Bone marrow (tissue), 2 donors: ENCODE data around the gene AFF2.
A peak's percentile ranks its signal among the peaks of the same experiment; 100 is the strongest.

Source experiments
- DNase-seq, 2 donors: peaks; one replicate each; lab custom pipeline; 2025; lab: John Stamatoyannopoulos, UW

The AFF2 gene

DNA sequence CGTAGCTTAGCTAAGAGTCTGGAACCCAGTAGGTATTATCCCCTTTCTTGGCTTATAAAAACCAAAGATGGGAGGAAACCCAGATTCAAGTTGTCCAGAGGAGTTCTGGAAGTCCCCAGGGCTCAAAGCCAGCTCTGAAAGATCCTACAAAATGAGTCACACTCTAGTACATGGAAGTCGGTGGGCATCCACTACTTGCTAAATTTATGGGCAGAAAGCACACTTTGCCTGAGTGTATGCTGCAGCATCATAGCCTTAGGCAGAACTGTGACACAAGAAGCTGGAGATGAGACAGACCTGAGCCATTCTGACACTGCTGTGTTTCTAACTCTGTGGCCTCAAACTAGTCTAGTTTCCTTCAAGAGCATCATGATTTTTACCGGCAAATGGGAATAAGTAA lies 429.3 kb downstream of the AFF2 start:
- no peak for DNase-seq

GRCh38 chrX:148930206-148930729 lies 429.9 kb downstream of the AFF2 start:
- no peak for DNase-seq

- DNase-seq, result no peak
Measured at GRCh38 chrX:148933881-148934280, 433.5 kb downstream of the AFF2 start.

DNA sequence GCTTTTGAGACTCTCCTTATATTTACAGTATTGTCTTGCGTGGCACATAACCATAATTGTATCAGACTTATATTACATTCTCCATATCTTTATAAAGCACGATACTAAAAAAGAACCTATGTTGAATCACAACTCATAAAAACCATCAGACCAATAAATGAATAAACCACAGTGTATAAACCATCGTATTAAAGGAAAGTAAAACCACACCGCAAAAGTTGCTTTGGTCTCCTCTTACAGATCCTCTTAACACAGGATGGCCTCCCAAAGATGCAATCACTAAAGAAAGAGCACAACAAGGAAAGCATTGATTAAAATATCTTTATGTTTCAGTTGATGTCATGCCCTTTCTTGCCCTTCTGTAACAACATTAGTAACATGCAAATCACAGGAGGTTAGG lies 437.9 kb downstream of the AFF2 start:
- no peak for DNase-seq

GRCh38 chrX:148940411-148940996 lies 440.1 kb downstream of the AFF2 start:
- no peak for DNase-seq

DNA sequence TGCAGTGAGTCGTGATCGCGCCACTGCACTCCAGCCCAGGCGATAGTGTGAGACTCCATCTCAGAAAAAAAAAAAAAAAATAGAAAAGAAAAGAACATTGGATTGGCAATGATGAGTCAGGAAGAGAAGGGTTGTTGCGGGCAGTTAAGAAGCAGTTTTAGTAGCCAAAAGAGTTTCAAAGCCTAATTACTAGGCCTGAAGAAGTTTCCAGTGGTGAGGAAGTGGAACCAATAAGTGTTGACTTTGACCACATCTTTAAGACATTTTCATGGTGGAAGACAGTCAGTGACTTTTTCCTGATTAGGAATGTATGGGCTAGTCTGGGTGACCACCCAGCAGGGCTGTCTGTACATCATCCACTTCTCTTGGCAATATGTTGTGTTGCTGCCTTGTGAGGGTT lies 442.3 kb downstream of the AFF2 start:
- DNase-seq, result no peak

- peak in 1 of 2 donors; percentile 2 for DNase-seq
Measured at GRCh38 chrX:148947399-148947975, 447.1 kb downstream of the AFF2 start.

DNA sequence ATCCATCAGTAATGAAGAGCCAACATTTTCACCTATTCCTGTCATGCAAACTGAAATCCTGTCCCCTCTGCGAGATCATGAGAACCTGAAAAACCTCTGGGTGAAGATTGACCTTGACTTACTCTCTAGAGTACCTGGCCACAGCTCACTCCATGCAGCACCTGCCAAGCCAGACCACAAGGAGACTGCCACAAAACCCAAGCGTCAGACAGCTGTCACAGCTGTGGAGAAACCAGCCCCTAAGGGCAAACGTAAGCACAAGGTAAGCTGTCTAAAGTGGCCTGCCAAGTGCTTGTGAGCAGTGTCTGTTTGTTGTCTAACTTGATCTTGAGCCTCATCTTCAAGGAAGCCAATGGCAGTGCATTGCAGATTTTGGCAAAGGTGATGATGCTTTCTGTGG lies 455.9 kb downstream of the AFF2 start:
- no peak for DNase-seq

- DNase-seq, result no peak
Measured at GRCh38 chrX:148958901-148959300, 458.5 kb downstream of the AFF2 start.

GRCh38 chrX:148960060-148960459 lies 459.6 kb downstream of the AFF2 start:
- DNase-seq, result no peak

GRCh38 chrX:148961985-148962384 lies 461.6 kb downstream of the AFF2 start:
- DNase-seq, result no peak

GRCh38 chrX:148976571-148977400 lies 476.4 kb downstream of the AFF2 start:
- no peak for DNase-seq

GRCh38 chrX:148979786-148980185 lies 479.4 kb downstream of the AFF2 start:
- DNase-seq, result no peak

DNA sequence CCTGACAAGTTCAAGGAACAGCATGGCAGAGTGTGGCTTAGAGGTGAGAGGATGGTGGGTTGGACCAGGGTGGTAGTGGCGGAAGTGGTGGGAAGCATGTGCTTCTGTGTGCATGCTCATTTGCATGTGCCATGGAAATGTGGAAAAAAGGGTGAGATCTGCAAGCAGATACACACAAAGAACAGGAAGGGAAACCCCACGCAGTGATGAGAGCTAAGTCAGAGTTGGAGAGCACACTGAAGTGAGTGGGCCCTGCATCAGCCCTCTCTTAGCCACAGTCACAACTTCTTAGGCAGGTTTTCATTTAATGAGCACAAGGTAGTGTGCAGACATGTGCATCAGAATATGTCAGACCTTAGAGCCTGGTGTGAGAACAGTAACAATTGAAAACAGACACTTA lies 483.8 kb downstream of the AFF2 start:
- no peak for DNase-seq

- no peak for DNase-seq
Measured at GRCh38 chrX:148991502-148991901, 491.1 kb downstream of the AFF2 start.

GRCh38 chrX:148995661-148996060 lies 495.2 kb downstream of the AFF2 start:
- no peak for DNase-seq

GRCh38 chrX:149002320-149002719 lies 501.9 kb downstream of the AFF2 start:
- DNase-seq, result no peak

DNA sequence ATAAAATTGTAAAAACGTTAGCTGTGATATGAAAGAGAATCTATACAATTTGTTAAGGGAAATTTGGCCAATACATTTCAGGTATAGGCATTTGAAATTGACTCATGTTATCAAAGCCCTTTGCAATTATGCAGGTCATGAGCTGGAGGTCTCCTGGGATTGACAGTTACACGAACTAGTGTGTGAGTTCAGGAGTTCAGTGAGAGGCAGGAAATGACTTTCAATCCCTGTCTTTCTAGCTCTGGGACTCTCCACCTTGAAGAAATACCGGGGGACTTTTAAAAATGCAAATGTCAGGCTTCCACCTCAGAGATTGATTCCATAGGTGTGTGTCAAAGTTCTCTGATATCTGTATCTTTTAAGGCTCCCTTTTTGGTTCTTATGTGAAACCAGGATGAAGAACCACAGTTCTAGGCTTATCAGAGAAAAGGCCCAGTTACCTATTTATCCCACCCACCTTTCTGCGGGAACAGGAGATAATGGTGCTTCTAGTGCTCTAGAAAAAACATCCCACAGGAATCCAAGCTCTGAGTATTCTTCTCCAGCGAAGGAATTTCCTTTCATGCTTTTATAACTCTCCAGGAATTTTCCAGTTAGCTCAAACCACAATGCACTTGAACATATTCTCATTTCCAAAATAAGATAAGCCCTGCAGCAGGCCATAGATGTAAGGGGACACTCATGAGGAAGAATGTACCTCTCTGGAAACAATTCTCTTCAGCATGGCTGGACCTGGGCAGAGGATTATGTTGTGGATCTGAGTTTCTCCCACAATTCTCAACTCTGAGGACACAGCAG lies 503.6 kb downstream of the AFF2 start:
- DNase-seq, result no peak

- DNase-seq, result no peak
Measured at GRCh38 chrX:149004936-149005335, 504.5 kb downstream of the AFF2 start.

- no peak for DNase-seq
Measured at GRCh38 chrX:149006235-149006634, 505.8 kb downstream of the AFF2 start.

DNA sequence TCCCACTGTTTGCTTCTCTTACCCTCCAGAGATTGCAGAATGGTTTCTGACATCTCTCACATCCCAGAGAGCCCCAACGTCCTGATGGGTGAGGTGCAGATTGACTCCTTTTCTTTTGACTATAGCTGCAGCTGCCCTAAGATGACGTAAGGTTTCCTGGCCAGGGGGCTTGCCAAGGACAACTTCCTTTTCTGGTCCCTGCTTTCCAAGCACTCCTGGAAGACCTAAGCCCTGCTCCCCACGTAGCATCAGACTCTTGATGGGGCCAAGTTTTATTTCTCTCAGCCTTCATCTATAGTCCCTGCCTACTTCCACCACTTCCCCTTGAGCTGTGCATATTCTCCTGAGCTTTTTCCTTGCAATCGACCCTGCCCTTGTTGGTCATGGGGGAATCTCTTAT lies 507.0 kb downstream of the AFF2 start:
- no peak for DNase-seq
